GM21737 (cell line): Measurements from ENCODE around the gene BMI1.

ENCODE experiments used
- ATAC-seq: cut with Tn5 transposase; IDR thresholded peaks from one replicate; pipeline ENCODE4 v1.9.1; 2021; ENCODE audit warnings: mild to moderate bottlenecking, moderate library complexity; ENCODE audit not compliant: unreplicated experiment

BMI1 gene

DNA sequence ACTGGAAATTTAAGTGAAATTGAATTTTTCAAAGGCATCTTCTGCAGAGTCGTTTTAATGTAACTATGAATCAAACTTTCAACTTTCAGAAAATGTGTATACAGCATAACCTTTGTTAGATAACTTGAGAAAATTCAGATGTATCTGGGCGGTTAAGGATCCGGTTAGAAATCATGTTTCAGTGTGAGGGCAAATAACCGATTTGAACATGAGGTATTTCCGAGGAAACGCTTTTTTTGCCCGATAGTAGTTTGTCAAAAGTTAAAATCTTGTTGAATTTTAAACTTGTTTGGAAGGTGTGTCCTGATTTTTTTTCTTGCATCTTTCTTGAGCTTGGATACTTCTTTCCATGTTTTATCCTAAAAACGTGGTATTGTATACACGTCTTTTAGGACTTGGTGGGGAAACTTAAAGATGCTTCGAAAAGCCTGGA lies 1.3 kb upstream of the BMI1 start:
- ATAC-seq = no peak

DNA sequence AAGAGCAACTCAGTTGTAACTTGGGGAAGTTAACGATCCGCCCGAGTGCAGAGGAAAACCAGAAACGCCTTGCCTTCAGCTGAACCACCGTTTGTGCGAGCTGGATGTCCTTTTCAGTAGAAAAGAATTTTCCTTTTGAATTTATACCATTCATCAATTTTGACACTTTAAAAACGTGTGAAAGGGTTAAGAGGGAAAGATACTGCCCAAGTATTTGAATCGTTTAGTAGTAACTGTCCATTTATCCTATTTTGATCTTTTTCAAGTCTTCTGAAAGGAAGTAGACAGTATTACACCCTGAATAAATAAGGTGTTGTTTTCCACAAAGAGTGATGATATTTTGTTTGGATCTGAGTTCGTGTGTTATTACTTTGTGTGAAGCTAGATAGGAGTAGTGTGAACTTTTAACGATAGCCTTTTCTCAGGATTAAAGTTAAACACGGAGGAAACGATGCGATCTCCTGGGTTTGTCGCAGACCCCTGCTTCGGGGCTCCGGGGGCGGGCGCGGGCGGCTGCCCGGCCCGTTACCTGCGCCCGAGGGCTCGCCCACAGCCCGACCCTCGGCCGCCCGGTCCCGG lies 830 bp upstream of the BMI1 start:
- no peak for ATAC-seq

DNA sequence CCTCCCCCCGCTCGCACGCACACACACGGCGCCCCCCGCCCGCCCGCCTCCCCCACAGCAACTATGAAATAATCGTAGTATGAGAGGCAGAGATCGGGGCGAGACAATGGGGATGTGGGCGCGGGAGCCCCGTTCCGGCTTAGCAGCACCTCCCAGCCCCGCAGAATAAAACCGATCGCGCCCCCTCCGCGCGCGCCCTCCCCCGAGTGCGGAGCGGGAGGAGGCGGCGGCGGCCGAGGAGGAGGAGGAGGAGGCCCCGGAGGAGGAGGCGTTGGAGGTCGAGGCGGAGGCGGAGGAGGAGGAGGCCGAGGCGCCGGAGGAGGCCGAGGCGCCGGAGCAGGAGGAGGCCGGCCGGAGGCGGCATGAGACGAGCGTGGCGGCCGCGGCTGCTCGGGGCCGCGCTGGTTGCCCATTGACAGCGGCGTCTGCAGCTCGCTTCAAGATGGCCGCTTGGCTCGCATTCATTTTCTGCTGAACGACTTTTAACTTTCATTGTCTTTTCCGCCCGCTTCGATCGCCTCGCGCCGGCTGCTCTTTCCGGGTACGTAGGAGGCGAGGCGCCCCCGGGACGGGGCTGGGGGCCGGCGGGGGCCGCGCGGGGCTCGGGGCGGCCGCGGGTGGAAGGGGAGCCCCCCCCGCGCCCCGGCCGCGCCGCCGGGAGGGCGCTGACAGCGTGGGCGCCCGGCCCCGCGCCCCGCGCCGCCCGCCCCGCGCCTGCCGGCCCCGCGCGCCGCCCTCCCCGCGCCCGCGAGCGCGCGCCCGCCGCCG lies 441 bp downstream of the BMI1 start:
- no peak for ATAC-seq

DNA sequence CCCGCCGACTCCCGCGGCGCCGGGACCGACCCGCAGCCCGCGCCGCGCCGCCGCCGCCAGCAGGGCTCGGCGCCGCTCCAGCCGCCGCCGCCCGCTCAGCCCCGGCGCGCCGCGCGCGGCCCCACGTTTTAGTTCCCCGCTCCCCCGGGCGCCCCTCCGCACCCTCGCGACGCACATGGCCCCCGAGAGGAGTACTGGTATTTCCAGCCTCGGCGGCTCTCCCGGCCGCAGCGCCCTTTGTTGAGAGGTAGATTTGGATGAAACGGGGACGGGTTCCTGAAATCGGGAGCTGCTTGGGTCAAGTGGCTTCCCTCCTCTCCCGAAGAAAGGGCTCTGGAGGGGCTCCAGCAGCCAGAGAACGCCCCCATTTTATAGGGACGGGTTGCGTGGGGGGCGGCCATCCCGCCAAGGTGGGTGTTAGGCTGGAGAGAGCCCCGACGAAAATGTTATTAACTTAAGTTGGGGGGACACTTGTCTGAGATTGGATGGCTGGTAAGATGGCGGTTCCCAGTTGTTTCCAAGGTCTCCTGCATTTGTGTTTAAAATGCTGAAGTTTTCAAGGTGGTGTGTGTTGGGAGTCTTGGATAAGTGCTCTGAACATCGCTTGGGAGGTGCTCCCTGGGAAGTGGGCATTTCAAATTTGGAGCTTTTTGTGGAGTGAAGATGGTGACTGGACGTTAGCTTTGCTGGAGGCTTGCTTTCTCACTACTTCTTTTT lies 1.2 kb downstream of the BMI1 start:
- no peak for ATAC-seq

DNA sequence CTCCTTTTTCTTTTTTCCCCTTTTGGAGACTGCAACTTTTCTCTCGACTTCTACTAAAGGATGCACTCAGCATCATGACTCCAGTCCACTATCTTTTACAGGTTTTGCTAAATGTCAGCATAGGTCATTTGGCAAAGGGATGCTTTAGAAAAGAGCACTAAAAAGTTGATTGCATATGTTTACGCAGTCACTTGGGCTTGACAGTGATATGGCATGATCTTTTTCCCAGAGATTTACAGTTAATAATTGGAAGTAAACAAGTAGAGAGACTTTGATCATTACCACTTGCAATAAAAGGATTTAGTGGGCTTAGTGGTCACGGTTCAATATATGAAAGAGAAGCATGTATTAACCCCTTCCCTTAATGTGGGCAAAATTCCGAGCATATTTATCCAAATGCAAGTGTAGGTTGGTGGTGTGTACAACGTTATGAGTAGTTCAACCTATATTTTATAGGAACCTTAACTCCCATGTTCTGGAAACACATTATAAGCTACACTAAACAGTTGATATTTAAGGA lies 1.8 kb downstream of the BMI1 start:
- no peak for ATAC-seq

DNA sequence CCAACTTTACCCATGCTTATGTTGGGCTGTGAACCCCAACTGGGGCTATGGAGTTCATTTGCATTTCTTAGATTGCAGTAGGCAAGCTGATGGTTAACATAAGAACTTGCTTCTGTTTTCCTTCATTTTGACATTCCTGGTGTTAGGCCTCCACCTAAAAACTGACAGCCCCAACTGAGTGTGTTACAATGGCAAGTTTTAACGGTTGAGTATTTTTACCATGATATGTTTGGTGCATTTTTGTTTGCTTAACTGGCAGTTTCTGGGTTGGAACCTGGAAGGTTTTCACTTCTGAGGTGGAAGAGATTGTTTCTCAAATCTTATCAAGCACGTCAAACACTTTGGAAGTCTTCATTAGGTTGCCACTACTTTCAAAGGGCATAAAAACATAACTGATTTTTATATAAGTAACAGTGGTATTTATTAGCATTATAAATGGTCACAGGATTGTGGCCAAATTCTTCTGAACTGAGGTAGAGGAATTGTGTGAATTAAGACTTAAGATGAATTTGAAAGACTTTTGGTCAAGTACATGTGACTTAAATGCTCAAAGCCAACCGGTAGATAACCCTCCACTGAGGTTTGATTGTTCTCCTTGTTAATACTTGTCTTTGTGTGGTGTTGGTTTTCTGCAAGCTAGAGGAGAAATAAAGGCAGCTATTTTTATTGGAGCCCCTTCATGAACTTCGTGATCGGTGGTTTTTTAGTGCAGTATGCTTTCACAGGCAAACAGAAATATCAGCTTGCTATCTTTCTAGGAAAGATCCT lies 2.8 kb downstream of the BMI1 start:
- ATAC-seq = no peak

- ATAC-seq = no peak
Measured at GRCh38 chr10:22324413-22324812, 3.5 kb downstream of the BMI1 start.

- no peak for ATAC-seq
Measured at GRCh38 chr10:22324893-22325271, 4.0 kb downstream of the BMI1 start.

- peak; percentile 52 for ATAC-seq
Measured at GRCh38 chr10:22325272-22326144, 4.6 kb downstream of the BMI1 start.

- no peak for ATAC-seq
Measured at GRCh38 chr10:22326145-22326702, 5.3 kb downstream of the BMI1 start.

GRCh38 chr10:22329150-22329549 lies 8.3 kb downstream of the BMI1 start:
- ATAC-seq = no peak

DNA sequence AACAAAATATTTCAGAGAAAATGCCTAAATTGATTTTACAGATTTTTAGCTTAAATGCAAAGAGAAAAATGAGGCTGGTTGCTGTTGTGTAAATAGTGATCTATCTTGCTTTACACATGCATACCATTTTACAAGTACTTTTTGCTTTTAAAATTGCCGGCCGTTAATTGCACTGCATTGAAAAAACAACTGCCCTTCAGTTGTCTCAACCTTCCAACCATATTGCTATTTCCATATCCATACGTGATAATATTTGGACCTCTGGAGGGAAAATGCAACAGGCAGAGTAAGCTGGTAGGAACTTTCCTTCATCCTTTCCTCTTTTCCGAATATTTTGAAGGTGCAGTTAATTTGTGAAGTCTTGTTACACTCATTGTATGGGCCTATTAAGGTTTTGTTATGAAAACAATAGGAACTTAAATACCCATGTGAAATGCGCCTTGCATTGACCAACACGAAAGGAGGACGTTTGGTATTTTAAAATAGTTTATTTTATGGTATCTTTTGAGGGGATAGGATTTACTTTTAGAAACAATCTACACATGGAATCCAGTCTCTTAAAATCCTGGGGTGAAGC lies 11.3 kb downstream of the BMI1 start:
- ATAC-seq = no peak

DNA sequence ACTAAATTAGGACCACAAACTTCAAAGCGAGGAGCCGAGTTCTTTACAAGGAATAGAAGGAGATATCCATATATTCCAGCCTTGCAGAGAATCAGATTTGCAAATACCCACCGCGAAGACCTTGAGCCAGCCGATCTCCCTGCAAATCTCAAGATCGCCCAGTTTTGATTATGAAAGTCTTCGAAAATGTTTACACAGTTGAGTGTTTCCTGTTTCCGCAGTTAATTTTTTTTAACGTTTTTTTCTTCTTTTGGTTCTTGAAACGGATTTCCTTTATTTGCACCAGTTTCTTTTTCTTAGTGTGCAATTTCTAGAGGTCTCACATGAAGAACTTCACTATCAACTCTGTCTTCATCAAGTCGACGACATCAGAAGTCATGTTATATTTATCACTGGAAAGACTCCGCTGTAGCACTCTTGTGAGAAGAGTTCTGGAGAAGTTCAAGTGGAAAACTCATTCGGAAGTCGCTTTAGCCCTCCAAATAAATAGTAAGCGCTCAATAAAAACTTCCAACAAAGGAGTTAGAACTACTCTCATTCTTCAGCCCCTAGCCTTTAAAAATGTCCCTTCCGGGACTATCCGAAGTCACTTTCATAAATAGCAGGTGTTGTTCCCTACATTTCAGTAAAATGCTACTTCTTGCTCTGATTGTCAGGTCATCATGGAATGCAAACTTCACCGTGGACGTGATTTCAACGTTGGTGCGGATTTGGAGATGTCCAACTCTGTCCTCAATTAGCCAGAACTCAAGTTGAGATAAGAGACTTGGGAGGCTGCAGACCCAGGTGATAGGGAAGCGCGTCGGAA lies 12.5 kb downstream of the BMI1 start:
- no peak for ATAC-seq

GRCh38 chr10:22333975-22334282 lies 13.0 kb downstream of the BMI1 start:
- no peak for ATAC-seq

DNA sequence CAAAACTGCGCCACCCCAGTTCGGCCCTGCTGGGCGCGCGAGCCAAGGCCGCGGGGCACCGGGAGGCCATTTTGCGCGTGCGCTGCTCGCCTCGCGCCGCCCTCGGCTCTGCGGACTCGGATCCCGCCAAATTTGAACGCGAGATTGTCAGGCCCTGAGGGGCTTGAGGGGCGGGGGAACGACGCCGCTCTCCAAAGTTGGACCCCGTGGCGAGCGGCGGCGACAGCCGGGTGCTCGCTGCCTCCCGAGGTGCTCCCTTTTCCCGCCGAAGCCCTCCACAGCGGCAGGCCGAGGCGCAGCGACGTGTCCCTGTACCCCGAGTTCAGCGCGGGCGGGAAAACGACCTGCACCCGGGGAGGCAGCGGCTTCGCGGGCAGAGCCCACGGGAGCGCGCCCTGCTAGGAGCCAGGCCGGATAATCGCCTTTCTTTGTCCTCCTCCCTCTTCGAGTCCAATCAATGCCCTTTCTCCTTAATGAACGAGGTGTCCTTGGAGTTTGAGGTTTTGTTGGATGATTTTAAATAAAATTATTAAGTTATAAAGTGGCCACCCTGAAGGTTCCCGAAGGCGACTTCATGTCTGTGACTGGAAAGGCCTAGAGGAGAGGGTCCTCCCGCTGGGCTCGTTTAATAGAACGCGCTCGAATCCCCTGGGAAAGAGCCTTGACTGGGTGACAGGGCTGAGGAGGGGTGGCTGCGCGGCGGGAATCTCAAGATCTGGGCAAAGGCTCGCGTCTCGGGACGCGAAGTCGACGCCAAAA lies 13.7 kb downstream of the BMI1 start:
- ATAC-seq = no peak

DNA sequence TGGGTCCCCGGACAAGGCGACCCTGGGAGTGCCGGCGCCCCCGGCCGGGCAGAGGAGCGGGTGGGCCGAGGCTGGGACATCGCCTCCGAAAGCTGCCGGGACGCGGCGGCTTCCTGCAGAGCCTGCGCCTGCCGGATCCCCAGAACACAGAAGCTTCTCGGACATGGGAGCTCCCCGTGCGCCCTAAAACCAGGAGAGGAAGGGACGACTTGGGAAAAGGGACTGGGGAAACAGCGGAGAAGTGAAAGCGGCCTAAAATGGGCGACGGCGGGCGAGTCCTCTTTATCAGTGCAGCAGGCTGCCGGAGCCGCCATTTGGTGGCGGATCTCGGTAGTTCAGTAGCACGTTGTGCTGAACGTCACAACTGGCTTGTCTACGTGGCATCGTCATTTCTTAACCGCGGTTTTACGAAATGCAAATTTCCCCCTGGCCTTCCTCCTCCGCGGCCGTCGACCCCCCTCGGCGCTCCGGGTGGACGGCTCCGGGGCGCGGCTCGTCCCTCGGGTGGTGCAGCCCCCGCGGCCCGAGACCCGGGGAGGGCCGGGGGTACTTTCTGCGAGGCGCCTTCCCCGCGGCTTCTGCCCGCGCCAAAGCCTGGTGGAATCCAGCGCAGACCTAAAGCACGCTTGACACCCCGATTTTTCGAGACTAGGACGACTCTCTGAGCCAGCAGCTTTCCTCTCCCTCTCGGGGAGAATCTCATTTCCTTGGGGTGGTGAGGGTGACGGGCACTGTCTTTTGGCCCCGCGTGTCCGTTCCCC lies 14.5 kb downstream of the BMI1 start:
- ATAC-seq = no peak

GRCh38 chr10:22338185-22338900 lies 17.4 kb downstream of the BMI1 start:
- ATAC-seq = no peak
